HG02571 (cell line): ENCODE results near the gene SLC44A3.

Experiments
- ATAC-seq: cut with Tn5 transposase; IDR thresholded peaks from one replicate; pipeline ENCODE4 v1.9.1; 2021; ENCODE audit warnings: mild to moderate bottlenecking, moderate library complexity; ENCODE audit not compliant: unreplicated experiment

The SLC44A3 gene

DNA sequence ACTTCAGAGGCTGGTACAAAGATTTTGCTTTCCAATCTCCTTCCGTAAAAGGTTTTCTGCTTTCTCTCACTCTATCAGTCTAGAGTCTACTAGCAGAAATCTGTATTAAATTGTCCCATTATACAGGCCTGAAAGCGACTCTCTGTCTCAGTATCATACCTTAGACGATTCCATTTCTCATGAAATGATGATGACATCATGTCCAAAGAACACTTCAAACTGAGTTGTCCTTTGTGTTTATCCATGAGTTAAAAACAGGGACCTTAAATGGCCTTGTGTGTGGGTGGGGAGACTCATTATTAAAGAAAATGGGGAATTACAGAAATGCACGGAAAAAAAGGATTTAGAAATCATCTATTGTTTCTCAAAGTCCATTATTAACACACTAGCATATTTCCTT is 21.0 kb upstream of the SLC44A3 start:
- ATAC-seq = no peak

DNA sequence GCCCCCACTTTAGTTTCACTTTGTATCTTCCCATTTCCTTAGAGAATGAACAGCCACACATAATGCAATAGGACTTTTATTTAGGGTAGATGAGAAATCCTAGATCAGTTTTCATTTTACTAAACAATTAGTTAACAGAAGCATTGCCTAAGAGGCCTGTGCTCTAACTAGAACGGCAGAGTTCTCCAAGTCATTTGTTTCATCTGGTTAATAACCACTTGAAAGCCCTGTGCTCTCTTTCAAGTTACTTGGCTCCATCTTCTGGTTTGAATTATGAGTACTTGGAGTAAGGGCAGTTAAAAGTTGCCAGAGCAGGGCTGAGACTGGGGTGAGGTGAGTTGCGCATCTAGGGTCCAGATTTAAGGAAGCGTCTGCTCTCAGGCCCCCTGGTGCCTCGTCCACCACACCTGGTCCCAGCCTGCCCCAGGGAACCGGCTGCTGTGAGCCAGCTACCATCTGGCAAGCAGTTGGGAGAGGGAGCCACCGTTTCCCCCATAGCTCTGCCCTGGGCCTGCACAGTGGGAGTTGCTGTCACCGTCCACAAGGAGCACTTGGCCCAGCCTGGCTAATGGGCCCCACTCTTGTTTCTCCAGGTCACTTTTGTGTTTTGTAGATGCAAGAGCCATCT is 18.1 kb upstream of the SLC44A3 start:
- ATAC-seq = peak; percentile 52

DNA sequence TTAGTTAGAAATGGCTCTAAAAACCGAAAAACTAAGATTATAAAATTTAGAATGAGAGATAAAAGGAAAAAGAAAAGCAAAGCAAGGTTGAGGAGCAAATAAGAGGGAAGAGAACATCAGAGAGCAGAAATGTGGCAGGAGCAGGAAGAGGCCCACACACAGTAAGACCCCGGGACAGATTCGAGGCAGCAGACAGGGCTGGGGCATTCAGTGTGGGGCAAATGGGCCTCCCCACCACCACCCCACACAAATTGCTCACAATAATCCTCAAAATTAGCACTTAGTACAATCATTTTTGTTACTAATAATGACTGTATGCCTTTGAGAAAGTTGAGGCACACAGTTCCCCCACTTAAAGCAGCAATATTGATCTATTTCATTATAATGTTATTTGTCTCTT is 17.1 kb upstream of the SLC44A3 start:
- ATAC-seq = no peak

DNA sequence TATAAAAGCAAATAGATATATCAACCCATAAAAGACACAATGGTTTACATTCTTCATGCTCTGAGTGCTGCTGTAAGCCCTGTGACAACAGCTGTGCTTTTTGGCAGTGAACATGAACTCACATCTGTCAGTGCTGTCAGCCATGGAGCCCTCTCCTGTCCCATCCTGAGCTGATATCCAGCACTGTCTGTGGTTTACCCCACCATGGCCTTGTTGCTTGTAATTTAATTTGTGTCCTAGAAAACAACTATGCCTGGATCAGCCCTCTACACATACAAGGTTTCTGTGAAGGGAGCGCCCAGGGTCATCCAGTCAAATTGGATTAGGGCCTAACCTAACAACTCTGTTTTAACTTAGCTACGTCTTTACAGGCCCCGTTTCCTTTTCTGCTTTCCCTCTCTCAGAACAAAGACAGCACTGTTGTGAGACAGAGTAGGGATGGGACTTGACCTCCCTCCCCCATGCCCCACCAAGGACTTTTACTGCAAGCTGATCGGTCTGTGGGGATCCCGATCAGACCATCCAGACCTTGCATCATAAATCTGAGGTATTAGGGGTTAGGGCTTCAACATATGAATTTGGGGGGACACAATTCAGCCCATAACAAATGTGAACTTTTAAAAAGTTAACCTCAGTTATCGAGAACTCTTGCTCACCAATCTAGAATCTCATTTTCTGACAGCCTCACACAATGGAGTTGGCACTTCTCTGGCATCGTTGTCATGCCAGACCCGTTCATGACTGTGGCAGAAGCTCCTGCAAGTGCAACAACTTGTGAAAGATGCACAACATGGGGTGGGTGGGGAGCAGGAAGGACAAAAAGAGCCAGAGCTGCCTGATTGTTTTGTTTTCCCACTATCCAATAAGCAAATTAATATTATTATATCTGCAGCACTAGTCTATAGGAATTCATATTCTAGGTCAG is 16.4 kb upstream of the SLC44A3 start:
- no peak for ATAC-seq

DNA sequence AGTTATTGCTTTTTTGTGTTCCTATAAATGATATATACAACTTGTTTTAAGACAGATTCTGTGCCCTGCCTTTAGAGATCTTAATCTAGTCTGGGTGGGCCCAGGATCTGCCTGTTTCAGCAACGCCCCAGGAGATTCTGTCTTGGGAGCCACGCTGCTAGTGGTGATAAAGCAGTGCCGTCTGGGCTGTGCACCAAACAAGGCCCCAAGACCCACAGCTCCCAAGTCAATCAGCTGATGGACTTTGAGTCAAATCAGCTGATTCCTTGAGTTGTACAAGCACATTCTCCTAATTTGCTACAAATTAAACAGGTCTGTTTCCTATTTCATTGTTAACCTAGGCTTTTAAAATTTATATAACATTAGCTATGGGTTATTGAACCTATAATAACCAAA is 15.7 kb upstream of the SLC44A3 start:
- ATAC-seq = no peak

DNA sequence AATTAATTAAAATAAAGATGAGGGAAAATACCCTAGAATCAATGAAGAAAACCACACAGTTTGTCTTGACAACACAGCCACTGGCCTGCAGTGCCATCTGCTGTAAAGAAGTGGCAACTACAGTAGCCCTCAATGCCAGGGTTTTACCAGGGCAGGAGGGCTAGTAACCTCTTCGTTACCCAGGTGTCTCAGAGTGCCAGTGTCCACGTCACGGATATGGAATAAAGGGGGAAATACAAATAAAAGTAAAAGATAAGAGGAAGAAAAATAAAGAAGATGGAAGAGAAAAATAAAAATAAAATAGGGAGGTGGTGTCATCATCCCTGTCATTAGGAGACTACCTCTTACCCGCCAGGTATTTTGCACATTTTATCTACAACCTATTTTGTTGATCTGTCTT is 14.2 kb upstream of the SLC44A3 start:
- ATAC-seq = peak; percentile 69

DNA sequence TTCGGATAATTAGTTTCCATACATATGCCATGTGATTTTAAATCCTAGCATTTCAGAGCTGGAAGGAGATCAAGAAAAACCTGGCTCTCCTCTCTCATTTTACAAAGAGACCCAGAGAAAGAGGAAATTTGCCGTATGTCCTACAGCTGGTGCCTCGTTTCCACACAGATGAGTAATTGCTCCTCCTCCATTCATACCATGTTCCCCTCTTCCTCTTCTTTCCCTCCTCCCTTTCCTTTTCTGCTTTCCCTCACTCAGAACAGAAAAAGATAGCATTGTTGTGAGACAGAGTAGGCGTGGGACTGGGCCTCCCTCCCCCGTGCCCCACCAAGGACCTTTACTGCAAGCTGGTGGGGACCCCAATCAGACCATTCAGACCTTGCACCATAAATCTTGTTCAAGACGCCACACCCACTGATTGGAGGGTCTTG is 13.7 kb upstream of the SLC44A3 start:
- ATAC-seq = no peak

DNA sequence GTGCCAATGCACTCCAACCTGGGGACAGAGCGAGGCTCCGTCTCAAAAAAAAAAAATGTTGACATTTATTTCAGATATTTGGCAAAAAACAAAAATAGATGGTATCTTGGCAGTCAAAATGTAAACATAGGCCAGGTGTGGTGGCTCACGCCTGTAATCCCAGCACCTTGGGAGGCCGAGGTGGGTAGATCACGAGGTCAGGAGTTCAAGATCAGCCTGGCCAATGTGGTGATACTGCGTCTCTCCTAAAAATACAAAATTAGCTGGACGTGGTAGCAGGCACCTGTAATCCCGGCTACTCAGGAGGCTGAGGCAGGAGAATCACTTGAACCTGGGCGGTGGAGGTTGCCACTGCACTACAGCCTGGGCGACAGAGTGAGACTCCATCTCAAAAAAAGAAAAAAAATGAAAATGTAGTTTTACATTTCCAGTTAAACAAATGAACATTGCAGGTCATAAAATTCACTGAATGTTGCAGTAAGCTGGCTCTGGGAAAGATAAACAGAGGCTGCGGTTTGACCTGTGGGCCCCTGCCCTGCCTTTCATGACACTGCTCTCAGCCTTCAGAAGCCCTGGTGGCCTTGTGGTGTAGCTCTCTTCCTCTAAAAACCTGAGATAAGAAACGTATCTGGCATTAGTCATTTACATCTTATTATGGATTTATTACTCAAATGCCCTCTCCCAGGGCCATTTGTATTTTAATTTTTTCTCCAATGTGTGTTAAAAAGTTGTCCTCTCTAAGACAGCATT is 12.2 kb upstream of the SLC44A3 start:
- no peak for ATAC-seq

DNA sequence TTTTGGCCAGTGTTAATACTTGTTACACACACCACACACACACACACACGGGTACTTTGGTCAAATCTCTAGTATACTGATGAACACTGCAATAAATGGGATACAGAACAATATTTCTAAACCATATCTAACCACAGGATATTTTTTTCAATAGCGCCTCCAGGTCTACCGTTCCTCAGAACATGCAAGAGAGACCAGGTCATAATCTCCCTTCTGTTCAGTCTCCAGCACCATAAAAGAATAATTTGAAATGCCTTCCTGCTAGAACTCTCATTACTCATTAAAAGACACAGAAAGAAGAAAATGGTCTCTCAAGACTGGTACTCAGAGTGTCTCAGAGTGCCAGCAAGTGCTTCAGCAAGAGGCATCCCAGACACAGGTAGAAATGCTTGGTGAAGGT is 11.5 kb upstream of the SLC44A3 start:
- ATAC-seq = no peak

DNA sequence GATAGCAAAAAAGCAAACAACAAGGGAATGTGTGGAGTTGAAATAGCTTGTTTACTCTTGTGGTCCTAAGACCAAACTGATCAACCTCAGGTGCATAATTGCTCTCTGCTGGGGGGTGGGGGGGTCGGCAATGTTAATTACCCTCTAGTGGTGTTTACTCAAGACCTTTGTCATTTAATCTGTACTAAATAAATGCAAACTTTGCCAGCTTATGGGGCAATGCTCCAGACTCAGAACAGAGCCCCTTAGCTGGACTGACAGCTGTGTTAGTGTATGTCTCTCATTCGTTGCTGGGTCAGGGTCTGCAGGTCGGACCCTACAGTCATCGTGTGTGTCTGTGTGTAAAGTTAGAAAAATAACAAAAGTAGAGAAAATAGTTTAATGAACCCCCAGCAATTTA is 7.2 kb upstream of the SLC44A3 start:
- no peak for ATAC-seq

DNA sequence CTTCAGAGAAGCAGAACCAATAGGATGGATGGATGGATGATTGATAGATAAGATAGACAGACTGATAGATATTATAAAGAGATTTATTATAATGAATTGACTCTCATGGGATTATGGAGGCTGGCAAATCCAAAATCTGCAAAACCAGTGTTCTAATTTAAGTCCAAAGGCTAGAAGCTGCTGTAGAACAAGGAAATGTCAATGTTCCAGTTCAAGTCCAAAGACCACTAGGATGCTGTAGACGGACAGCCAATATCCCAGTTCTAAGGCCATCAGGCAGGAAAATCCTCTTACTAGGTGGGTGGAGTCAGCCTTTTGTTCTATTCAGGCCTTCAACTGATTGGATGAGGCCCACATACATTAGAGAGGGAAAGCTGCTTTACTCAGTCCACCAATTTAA is 4.1 kb upstream of the SLC44A3 start:
- no peak for ATAC-seq

DNA sequence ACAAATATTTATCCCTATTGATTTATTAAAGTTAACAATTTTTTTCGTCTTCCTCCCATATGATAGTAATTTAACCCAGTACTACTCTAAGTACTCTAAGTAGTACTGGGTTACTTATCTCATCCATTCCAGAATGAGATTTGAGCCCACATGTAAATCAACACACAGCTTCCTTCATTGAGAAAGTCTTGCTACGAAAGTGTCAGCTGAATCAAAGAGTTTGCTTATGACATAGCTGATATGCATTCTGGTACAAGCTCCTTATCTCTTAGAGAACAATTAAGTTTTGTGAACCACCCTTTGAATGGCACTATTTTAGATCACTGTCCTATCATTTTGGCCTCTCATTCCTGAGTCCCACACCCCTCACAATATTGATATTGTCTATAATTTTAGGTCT is 2.4 kb upstream of the SLC44A3 start:
- ATAC-seq = no peak

DNA sequence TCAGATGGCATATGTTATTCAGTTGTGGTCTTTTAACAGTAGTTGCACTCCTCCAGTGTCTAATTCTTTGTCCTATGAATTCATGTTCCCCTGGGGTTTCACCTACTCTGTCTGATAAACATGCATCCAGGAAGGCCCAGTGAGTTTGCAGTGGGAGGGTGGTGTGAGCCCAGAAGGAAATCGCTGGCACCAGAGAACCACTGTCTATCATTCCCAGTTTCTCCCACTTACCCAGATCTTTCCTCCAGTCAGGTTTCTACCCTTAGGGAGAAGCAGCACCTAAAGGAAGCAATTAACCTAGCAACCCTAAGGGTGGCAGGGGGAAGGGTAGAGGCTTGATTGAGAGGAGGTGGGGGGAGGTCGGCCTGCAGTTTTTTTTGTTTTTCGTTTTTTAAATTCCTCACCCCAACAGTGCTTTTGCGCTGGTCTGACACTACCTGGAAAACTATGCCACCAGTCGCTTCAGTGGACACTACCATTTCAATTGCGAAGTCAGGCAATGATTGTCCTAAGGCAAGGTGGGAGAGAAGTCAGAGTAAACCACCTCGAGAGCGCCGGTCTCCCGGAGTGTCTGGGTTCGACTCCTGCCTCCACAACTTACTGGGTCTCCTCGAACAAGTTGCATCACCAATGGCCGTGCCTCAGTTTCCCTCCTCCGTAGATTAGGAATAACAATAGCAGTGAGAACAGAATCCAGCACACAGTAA is 766 bp upstream of the SLC44A3 start:
- no peak for ATAC-seq

DNA sequence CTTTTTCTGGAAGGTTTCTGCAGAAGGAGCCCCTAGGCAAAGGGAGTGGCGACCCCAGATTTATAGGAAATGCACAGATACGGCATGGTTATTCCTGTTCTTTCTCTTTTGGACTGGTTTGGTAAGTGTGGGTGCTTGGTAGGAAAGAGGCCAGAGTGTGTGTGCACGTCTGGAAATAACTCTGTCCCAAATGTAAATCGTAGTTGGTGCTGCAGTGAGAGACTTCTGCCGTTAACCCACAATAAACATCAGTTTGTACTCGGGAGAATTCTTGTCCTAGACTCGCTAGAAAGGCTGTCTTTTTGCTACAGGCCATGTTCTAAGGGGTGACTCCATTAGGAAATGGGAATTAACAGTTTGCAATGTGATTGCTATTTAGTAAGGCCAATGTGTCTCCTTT is 779 bp downstream of the SLC44A3 start:
- no peak for ATAC-seq

DNA sequence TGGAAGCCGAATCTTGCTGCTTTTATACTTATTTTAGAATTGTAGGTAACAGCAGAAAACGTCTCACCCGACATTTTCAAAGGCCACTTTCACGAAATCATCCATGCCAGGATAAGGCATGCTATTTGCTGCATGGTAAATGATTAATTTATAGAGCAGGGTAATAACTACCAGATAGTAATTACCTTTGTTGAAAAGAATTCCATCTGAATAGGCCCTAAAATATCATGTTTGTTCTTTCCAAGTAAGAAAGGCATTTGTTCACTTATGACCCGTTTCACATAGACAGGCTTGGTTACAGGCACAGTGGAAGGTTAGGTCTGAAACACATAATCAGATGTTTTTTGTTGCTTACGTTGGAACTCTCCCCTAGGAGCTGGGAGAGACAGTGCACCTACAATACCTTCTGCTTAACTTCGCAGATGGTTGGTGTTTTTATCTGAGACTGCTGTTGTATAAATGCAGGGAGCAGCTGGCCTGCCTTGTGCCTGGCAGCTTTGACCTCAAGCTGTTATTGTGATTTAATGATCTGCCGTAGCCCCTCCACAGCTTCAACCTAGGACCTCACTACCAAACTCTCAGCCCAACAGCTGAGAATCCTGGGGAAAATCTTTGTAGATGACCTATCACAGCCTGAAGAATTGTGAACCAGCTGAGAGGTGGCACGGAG is 1.6 kb downstream of the SLC44A3 start:
- no peak for ATAC-seq

DNA sequence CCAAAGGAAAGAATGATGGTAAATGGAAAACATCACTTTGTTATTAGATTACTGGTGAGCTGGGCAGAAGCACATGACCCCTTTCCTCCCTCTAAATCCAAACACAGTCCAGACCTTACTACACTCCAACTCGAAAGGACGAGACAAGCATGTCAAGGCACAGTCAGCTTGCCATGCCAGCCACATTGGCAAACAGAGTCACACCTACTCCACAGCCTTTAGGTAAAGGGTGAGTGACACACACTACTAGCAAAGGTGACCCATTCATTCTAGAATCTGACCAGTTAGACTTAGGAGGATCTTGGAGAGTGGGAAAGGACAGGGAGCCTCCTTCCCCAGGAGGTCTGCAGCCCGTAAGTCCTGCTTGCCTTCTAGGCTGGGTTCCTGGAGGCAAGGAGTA is 3.0 kb downstream of the SLC44A3 start:
- no peak for ATAC-seq

DNA sequence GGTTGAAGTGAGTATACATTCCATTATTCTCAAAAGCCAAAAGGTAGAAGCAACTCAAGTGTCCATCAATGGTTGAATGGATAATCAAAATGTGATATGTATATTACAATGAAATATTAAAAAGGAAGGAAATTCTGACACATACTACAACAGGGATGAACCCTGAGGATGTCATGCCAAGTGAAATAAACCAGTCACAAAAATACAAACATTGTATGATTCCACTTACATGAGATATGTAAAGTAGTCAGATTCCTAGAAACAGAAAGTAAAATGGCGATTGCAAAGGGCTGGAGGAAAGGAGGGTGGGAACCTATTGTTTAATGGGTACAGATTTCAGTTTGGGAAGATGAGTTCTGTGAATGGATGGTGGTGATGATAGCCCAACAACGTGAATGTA is 5.8 kb downstream of the SLC44A3 start:
- no peak for ATAC-seq

DNA sequence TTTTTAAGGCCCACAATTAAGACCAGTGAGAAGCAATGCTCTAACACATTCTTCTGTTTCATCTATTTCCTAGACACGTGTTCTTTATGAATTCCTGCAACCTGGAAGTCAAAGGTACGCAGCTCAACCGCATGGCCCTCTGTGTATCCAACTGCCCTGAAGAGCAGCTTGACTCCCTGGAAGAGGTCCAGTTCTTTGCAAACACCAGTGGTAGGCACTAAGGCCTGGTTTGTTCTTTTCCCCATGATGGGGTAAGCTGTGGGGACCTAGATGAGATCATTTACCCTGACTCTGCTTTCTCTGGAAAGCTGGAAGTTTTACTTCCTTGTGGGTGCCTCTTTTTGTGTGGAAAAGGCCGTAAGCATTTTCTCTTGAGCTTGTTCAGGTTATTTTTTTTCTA is 7.3 kb downstream of the SLC44A3 start:
- no peak for ATAC-seq

DNA sequence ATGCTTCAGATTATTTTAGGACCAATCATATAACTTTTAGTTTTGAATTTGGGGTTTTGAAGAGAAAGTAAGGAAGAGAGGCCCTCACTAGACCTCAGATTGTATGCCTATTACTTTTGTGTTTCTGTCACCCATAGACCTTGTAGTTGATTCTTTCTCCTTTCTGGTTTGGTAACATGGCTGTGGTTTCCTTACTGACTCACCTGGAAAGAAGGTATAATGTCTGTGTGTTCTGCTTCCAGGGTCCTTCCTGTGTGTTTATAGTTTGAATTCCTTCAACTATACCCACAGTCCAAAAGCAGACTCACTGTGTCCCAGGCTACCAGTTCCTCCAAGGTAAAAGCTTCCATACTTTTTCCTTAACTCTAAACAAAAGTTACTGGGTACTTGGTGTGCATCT is 8.1 kb downstream of the SLC44A3 start:
- ATAC-seq = no peak

DNA sequence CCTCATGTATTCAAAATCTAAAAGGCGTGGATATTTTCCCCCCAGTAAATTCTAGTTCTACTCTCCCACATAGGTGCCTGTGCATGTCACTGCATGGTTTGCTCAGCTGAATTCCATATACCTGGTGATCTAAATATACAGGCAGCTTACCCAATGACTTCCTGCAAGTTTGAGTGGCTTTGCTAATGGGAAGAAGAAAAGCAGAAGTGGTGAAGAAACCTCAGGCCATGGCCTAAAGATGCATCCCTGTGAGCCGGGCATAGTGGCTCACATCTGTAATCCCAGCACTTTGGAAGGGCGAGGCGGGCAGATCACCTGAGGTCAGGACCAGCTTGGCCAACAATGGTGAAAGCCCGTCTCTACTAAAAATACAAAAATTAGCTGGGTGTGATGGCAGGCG is 11.5 kb downstream of the SLC44A3 start:
- no peak for ATAC-seq

DNA sequence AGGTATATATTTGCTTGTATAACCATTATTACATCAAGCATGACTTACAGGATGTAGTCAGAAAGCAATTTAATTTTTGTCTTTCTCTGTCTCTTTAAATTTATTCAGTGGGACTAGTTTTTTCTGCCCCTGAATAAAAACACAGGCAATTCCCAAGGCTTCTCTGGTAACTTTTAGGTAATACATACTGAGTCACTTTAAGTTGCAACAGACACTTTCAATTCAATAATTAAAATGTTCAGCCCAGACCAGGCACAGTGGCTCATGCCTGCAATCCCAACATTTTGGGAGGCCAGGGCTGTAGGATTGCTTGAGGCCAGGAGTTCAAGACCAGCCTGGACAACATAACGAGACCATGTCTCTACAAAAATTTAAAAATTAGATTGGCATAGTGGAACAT is 12.3 kb downstream of the SLC44A3 start:
- no peak for ATAC-seq
